Keratinocyte (primary cell): ENCODE results near the gene ECI1. TPM values are rescaled to one million over a fixed set of nuclear protein-coding genes. Genes with fewer than 3 reads are reported as not detected.

ENCODE experiments used
- DNase-seq: peaks from one replicate; pipeline ENCODE4 v3.0.0-alpha.2; 2011; ENCODE audit warnings: low read depth, missing footprints, low spot score
- FAIRE-seq: peaks from 2 replicates; lab custom pipeline; 2011; peaks lifted over from hg19 to GRCh38; lab: Jason Lieb, UNC
- H2AFZ ChIP-seq: 2 replicates; pipeline ENCODE4 v1.6.0; 2012; ENCODE audit warnings: low read length, control low read depth, inconsistent platforms; ENCODE audit not compliant: control insufficient read depth
- H3K27ac ChIP-seq: 2 replicates; pipeline ENCODE4 v1.5.1; 2011; ENCODE audit warnings: low read length; ENCODE audit not compliant: control insufficient read depth, insufficient read depth
- H3K27me3 ChIP-seq: 3 replicates; pipeline ENCODE4 v1.6.0; 2011; ENCODE audit warnings: low read length; ENCODE audit not compliant: control insufficient read depth, insufficient read depth; ENCODE audit errors: extremely low read depth
- H3K36me3 ChIP-seq, 2 experiments: 2 replicates in 1 of 2; 3 replicates in 1 of 2; pipeline ENCODE4 v1.5.1; 2011; ENCODE audit warnings: low read length in 2 of 2, mild to moderate bottlenecking in 1 of 2; ENCODE audit not compliant: control insufficient read depth in 2 of 2, insufficient read depth in 2 of 2; ENCODE audit errors: extremely low read depth in 1 of 2
- H3K4me1 ChIP-seq: 3 replicates; pipeline ENCODE4 v1.5.1; 2011; ENCODE audit warnings: low read length; ENCODE audit not compliant: control insufficient read depth, insufficient read depth; ENCODE audit errors: extremely low read depth
- H3K4me2 ChIP-seq: 3 replicates; pipeline ENCODE4 v1.6.0; 2011; ENCODE audit warnings: low read depth, low read length; ENCODE audit not compliant: control insufficient read depth, insufficient read depth; ENCODE audit errors: extremely low read depth
- H3K4me3 ChIP-seq, 3 experiments: fragments of 200-600 bp in 1 of 3; sonication (generic) in 1 of 3; 2 replicates in 2 of 3; 3 replicates in 1 of 3; pipeline ENCODE4 v1.5.1; 2011 to 2016; ENCODE audit warnings: low read length in 3 of 3, mild to moderate bottlenecking in 3 of 3, control low read depth in 2 of 3, inconsistent platforms in 1 of 3, low read depth in 1 of 3, mixed read lengths in 1 of 3, mixed run types in 1 of 3, moderate library complexity in 1 of 3; ENCODE audit not compliant: control insufficient read depth in 2 of 3, insufficient read depth in 2 of 3; ENCODE audit errors: extremely low read depth in 1 of 3
- H3K79me2 ChIP-seq: 2 replicates; pipeline ENCODE4 v1.6.0; 2012; ENCODE audit warnings: low read length; ENCODE audit not compliant: control insufficient read depth, insufficient read depth
- H3K9ac ChIP-seq: 3 replicates; pipeline ENCODE4 v1.6.0; 2011; ENCODE audit warnings: low read length; ENCODE audit not compliant: control insufficient read depth, insufficient read depth; ENCODE audit errors: extremely low read depth
- H3K9me1 ChIP-seq: 3 replicates; pipeline ENCODE4 v1.6.0; 2011; ENCODE audit warnings: low read length; ENCODE audit not compliant: control insufficient read depth, insufficient read depth; ENCODE audit errors: extremely low read depth
- H3K9me3 ChIP-seq: 2 replicates; pipeline ENCODE4 v1.5.1; 2012; ENCODE audit warnings: low read depth, low read length; ENCODE audit not compliant: control insufficient read depth
- H4K20me1 ChIP-seq: 3 replicates; pipeline ENCODE4 v1.6.0; 2011; ENCODE audit warnings: low read length; ENCODE audit not compliant: control insufficient read depth, insufficient read depth; ENCODE audit errors: extremely low read depth
- EZH2 ChIP-seq: IDR thresholded peaks from one replicate; pipeline ENCODE4 v1.6.1; 2012; ENCODE audit warnings: inconsistent platforms, mild to moderate bottlenecking, low read length, moderate library complexity
- dilution Hi-C: fragments of 300-500 bp; cut with MboI; formaldehyde crosslinking; loops from one replicate; pipeline ENCODE4 v1.7.0; 2020; ENCODE audit warnings: low sequenced_read_pairs; ENCODE audit not compliant: extremely low pct_ligation_motif_present
- polyA plus RNA-seq, 5 experiments: library from polyadenylated mRNA; depleted of rRNA in 3 of 5; stranded (reverse) in 3 of 5; stranded (forward) in 1 of 5; unstranded in 1 of 5; fragments of >200 nt; gene quantifications; 1 replicate in 1 of 5; 2 replicates in 3 of 5; 3 replicates in 1 of 5; pipeline versions ENCODE4 v1.2.1 to v1.2.3, GENCODE V29; 2011 to 2012; ENCODE audit warnings: missing spikeins in 2 of 5, low read depth in 1 of 5, low replicate concordance in 1 of 5
- TF ChIP-seq, protein P1 (sequence below), 3 experiments: IDR thresholded peaks in 1 of 3; conservative IDR thresholded peaks in 1 of 3; optimal IDR thresholded peaks in 1 of 3; 2 replicates in 2 of 3; 3 replicates in 1 of 3; pipeline versions ENCODE3 to v1.5.1; 2011; ENCODE audit warnings: low read length in 3 of 3, mild to moderate bottlenecking in 3 of 3, moderate library complexity in 2 of 3, control low read depth in 1 of 3, inconsistent platforms in 1 of 3; ENCODE audit not compliant: insufficient read depth in 2 of 3; ENCODE audit errors: extremely low read depth in 1 of 3

Gene ECI1
- polyA plus RNA-seq, 1 donor (not counting 4 experiments of a cell fraction or from before 2014, with no cell fraction given): 19.7 TPM

DNA sequence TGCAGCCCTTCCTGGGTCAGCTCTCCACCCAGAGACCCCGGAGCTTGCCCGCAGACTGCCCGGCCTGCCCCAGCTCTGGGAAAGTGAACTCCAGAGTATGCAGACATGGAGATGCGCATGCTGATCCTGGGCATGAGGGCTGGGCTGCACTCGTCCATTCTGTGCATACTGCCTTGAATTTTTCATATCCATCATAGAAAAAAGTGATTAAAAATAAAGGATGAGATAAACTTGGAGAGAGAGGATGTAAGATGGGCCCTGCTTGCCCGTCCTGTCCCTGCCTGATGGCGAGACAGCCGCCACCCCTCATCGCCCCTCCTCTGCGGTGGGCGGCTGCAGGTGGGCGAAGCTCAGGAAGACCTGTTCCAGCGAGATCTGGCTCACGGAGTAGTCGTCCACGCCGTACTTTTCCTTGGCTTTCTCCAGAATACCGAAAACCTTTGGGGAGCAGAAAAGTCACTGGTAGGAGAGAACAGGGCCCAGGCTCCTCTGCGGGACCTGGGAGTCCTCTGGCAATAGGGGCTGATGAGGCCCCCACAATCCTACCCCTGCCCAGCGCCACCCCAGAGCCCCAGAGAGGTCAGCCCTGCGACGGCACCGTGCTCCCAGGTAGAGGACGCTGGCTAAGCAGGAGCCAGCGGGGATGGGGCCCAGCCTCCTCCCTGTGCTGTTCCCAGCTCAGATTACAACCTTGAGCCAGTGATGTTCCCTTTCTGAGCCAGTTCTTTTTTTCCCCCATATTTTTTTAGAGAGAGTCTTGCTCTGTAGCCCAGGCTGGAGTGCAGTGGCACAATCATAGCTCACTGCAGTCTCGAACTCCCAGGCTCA is 25.2 kb upstream of the ECI1 start:
- Histone ChIP-seq H3K4me1 (no peaks in the 10 kb centered on the region), H3K9me3 (no peaks in the 10 kb centered on the region), H3K79me2 (no peaks in the 10 kb centered on the region), H3K27me3 (no peaks in the 10 kb centered on the region), H3K9ac (no peak overlapping the region), H3K9me1 (no peaks in the 10 kb centered on the region), H3K4me2 (no peak overlapping the region), H4K20me1 (no peaks in the 10 kb centered on the region), H3K36me3 (peaks cover 0 to 1% of the 10 kb centered on the region in 2 experiments), H2AFZ (no peak overlapping the region), H3K27ac (no peak overlapping the region), H3K4me3 (no peak overlapping the region)
- no peak for DNase-seq
- dilution Hi-C loops: no loop called here
- no peak for FAIRE-seq
- TF ChIP-seq EZH2: no peak
- TF ChIP-seq, protein P1, sequence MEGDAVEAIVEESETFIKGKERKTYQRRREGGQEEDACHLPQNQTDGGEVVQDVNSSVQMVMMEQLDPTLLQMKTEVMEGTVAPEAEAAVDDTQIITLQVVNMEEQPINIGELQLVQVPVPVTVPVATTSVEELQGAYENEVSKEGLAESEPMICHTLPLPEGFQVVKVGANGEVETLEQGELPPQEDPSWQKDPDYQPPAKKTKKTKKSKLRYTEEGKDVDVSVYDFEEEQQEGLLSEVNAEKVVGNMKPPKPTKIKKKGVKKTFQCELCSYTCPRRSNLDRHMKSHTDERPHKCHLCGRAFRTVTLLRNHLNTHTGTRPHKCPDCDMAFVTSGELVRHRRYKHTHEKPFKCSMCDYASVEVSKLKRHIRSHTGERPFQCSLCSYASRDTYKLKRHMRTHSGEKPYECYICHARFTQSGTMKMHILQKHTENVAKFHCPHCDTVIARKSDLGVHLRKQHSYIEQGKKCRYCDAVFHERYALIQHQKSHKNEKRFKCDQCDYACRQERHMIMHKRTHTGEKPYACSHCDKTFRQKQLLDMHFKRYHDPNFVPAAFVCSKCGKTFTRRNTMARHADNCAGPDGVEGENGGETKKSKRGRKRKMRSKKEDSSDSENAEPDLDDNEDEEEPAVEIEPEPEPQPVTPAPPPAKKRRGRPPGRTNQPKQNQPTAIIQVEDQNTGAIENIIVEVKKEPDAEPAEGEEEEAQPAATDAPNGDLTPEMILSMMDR (optimal IDR thresholded peaks at IDR 0.05 in 1 of 3, IDR thresholded peaks at IDR 0.05 in 1 of 3, conservative IDR thresholded peaks at IDR 0.05 in 1 of 3; ENCODE audit: extremely low read depth in 1 of 3, insufficient read depth in 2 of 3, low read length in 3 of 3): no peak

DNA sequence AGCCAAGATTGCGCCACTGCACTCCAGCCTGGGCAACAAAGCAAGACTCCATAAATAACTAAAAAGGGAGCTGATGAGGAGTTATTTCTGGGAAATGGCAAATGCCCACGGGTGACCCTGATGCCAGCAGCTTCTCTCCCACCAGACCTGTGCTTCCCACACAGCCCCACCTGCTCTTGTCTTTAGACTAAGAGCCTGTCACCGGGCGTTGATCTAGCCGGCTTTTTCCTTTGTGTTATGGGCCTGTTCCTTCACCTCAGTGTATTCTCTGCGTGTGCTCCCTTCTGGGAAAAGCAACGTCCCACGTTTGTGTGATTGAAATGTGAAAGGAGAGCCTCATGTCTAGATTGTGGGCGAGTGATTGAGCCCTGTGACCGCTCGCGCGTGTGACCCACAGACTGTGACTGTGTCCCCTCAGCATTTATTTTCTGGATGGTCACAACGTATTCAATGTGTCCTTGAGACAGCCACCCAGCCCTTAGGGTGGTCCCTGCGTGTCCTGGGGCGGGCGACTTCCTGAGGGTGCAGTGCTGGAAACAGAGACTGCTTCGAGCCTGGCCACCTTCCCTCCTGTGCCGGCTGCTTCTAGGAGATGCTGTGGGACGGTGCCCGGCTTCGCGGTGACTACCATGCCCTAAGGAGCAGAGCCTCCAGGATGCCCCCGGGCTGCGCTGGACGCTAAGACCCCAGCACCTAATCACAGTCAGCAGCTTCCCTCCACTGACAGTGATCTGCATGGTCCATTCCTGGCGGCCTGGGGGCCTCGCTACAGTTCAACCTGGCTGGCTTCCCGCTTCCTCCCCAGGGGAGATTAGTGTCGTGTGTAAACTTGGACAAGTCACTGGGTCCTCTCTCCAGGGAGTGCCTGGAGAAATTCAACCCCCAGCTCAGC is 24.3 kb upstream of the ECI1 start:
- H4K20me1 ChIP-seq: no peaks in the 10 kb centered on the region
- H3K9ac ChIP-seq: no peak overlapping the region
- no peak overlapping the region for H3K4me3 ChIP-seq
- H3K4me1 ChIP-seq: no peaks in the 10 kb centered on the region
- no peak overlapping the region for H3K4me2 ChIP-seq
- DNase-seq (no peak), FAIRE-seq (no peak)
- no peaks in the 10 kb centered on the region for H3K9me3 ChIP-seq
- H3K27me3 ChIP-seq: no peaks in the 10 kb centered on the region
- peaks cover 0 to 1% of the 10 kb centered on the region in 2 experiments for H3K36me3 ChIP-seq
- dilution Hi-C loops: no loop called here
- H2AFZ ChIP-seq: no peak overlapping the region
- TF ChIP-seq, protein P1 (optimal IDR thresholded peaks at IDR 0.05 in 1 of 3, IDR thresholded peaks at IDR 0.05 in 1 of 3, conservative IDR thresholded peaks at IDR 0.05 in 1 of 3; ENCODE audit: extremely low read depth in 1 of 3, insufficient read depth in 2 of 3, low read length in 3 of 3): no peak
- TF ChIP-seq EZH2: no peak
- no peaks in the 10 kb centered on the region for H3K9me1 ChIP-seq
- H3K79me2 ChIP-seq: no peaks in the 10 kb centered on the region
- H3K27ac ChIP-seq: no peak overlapping the region
